Measurements from ENCODE around the gene CXCR3. TPM values are rescaled to one million over a fixed set of nuclear protein-coding genes. Genes with fewer than 3 reads are reported as not detected.
"Not testable (repeated sequence)": the region's sequence is repeated elsewhere in the genome, so short reads cannot be mapped to it uniquely, and the experiment has no call there.

CXCR3 gene
- total RNA-seq, 1 donor from 2014 or later = 0.31 TPM

GRCh38 chrX:71577682-71578081 lies 40.6 kb downstream of the CXCR3 start:
- DNase-seq (ENCODE audit: low spot score) = no peak
- intact Hi-C loops (cut with DNase I) = no loop called here
- ATAC-seq = no peak

- ATAC-seq = no peak
- intact Hi-C loops (cut with DNase I) = no loop called here
- DNase-seq (ENCODE audit: low spot score) = no peak
These were observed 44.7 kb downstream of the CXCR3 start for GRCh38 chrX:71573590-71573989.

GRCh38 chrX:71571390-71571789 lies 46.9 kb downstream of the CXCR3 start:
- ATAC-seq; DNase-seq (ENCODE audit: low spot score); intact Hi-C loops (cut with DNase I): not testable (repeated sequence)

Other genes with a start within 250 kb of the CXCR3 start
- gene OGT, start 85.4 kb downstream of the CXCR3 start, total RNA-seq = 218 TPM
- gene GCNA, start 40.1 kb downstream of the CXCR3 start, total RNA-seq = 3.6 TPM
- gene CXorf49, start 99.8 kb upstream of the CXCR3 start, total RNA-seq = not detected
- not detected for gene CXorf49B, start 144.8 kb upstream of the CXCR3 start, total RNA-seq